NT2/D1 (cell line): Measurements from ENCODE around the gene EPM2A.

Experiments used
- SUZ12 ChIP-seq: IDR thresholded peaks from 2 replicates; pipeline ENCODE4 v1.6.1; 2011; ENCODE audit not compliant: insufficient read length, insufficient read depth; ENCODE audit errors: extremely low read depth
- YY1 ChIP-seq: IDR thresholded peaks from 2 replicates; pipeline ENCODE4 v1.6.1; 2011; ENCODE audit not compliant: insufficient read length, insufficient read depth
- ZNF274 ChIP-seq: IDR thresholded peaks from 2 replicates; pipeline ENCODE4 v1.6.1; 2011; ENCODE audit warnings: mild to moderate bottlenecking, low read depth, low read length

GRCh38 chr6:145633981-145634627, 101.2 kb downstream of the EPM2A start:
- no peak for TF ChIP-seq SUZ12
- no peak for TF ChIP-seq ZNF274
- TF ChIP-seq YY1 = no peak
